HepG2 (cell line): ENCODE measurements around the gene HOMEZ. TPM values are rescaled to one million over a fixed set of nuclear protein-coding genes. Genes with fewer than 3 reads are reported as not detected.

Experiments
- ETV5 ChIP-seq: IDR thresholded peaks from 2 replicates; pipeline ENCODE4 v1.6.1; 2018; ENCODE audit warnings: missing biosample characterization, missing genetic modification reagents, inconsistent platforms, borderline replicate concordance
- JUNB ChIP-seq: sonication (generic); formaldehyde crosslinking; IDR thresholded peaks from 2 replicates; pipeline ENCODE4 v1.8.0; 2022; ENCODE audit warnings: missing genetic modification reagents, mild to moderate bottlenecking, borderline replicate concordance
- KAT8 ChIP-seq: IDR thresholded peaks from 2 replicates; pipeline ENCODE4 v1.6.1; 2016; ENCODE audit warnings: missing genetic modification reagents, missing compliant biosample characterization
- KMT2B ChIP-seq: IDR thresholded peaks from 2 replicates; pipeline ENCODE4 v1.6.1; 2016; ENCODE audit warnings: missing genetic modification reagents, missing compliant biosample characterization
- MIXL1 ChIP-seq: IDR thresholded peaks from 2 replicates; pipeline ENCODE4 v1.6.1; 2016
- MTF1 ChIP-seq: sonication (generic); formaldehyde crosslinking; IDR thresholded peaks from 2 replicates; pipeline ENCODE4 v1.5.0; 2020; ENCODE audit warnings: missing genetic modification reagents
- MTF2 ChIP-seq: sonication (generic); formaldehyde crosslinking; IDR thresholded peaks from 2 replicates; pipeline ENCODE4 v1.5.0; 2020; ENCODE audit warnings: missing genetic modification reagents, borderline replicate concordance
- NONO ChIP-seq, 2 experiments: fragments of 450-650 bp in 1 of 2; sonication (generic) in 1 of 2; formaldehyde crosslinking in 1 of 2; IDR thresholded peaks in 1 of 2; conservative IDR thresholded peaks in 1 of 2; 2 replicates each; pipeline versions ENCODE4 v1.6.1 to v1.8.0; 2017 to 2022; ENCODE audit warnings: mild to moderate bottlenecking in 1 of 2, missing genetic modification reagents in 1 of 2, moderate library complexity in 1 of 2
- NR2C2 ChIP-seq: sonication (generic); formaldehyde crosslinking; IDR thresholded peaks from 2 replicates; pipeline ENCODE4 v1.4.0; 2020; ENCODE audit warnings: missing genetic modification reagents, mild to moderate bottlenecking, moderate library complexity, borderline replicate concordance
- RORA ChIP-seq: sonication (generic); formaldehyde crosslinking; IDR thresholded peaks from 2 replicates; pipeline ENCODE4 v1.5.0; 2020; ENCODE audit warnings: mild to moderate bottlenecking, missing genetic modification reagents, moderate library complexity
- SCMH1 ChIP-seq: sonication (generic); formaldehyde crosslinking; IDR thresholded peaks from 2 replicates; pipeline ENCODE4 v1.9.0; 2021; ENCODE audit warnings: missing genetic modification reagents, mild to moderate bottlenecking, borderline replicate concordance
- ZNF230 ChIP-seq: sonication (generic); formaldehyde crosslinking; IDR thresholded peaks from 2 replicates; pipeline ENCODE4 v1.4.0; 2020; ENCODE audit warnings: mild to moderate bottlenecking, missing genetic modification reagents
- ZNF264 ChIP-seq: sonication (generic); formaldehyde crosslinking; IDR thresholded peaks from 2 replicates; pipeline ENCODE4 v1.4.0; 2020; ENCODE audit warnings: missing genetic modification reagents
- ZNF552 ChIP-seq: sonication (generic); formaldehyde crosslinking; IDR thresholded peaks from 2 replicates; pipeline ENCODE4 v1.9.0; 2022; ENCODE audit warnings: missing genetic modification reagents, mild to moderate bottlenecking, borderline replicate concordance
- ZNF564 ChIP-seq: sonication (generic); formaldehyde crosslinking; IDR thresholded peaks from 2 replicates; pipeline ENCODE4 v1.8.1; 2023; ENCODE audit warnings: mild to moderate bottlenecking, missing genetic modification reagents
- ZNF850 ChIP-seq: sonication (generic); formaldehyde crosslinking; conservative IDR thresholded peaks from 2 replicates; pipeline ENCODE4 v1.9.0; 2021; ENCODE audit warnings: mild to moderate bottlenecking, missing genetic modification reagents
- polyA plus RNA-seq, 8 experiments: library from polyadenylated mRNA; depleted of rRNA in 3 of 8; stranded (reverse) in 7 of 8; unstranded in 1 of 8; fragments of >200 nt; fragmentation: Illumina TruSeq in 4 of 8; extraction: Trizol in 4 of 8; gene quantifications; 2 replicates each; pipeline versions ENCODE4 v1.2.1 to v1.2.3, GENCODE V29; 2011 to 2016; ENCODE audit warnings: low read depth in 4 of 8, missing spikeins in 1 of 8, mixed read lengths in 1 of 8; ENCODE audit not compliant: insufficient read depth in 1 of 8
- total RNA-seq, 5 experiments: library from RNA; depleted of rRNA; stranded (reverse); fragments of >200 nt; fragmentation: Illumina TruSeq; extraction: Trizol; gene quantifications; 2 replicates each; pipeline ENCODE4 v1.2.3, GENCODE V29; 2016; ENCODE audit warnings: low read depth in 1 of 5
- TF ChIP-seq, protein P1 (sequence below): sonication (generic); formaldehyde crosslinking; IDR thresholded peaks from 2 replicates; pipeline ENCODE4 v1.5.0; 2020; ENCODE audit warnings: mild to moderate bottlenecking, missing genetic modification reagents, moderate library complexity
- TF ChIP-seq, protein P2 (sequence below): sonication (generic); formaldehyde crosslinking; IDR thresholded peaks from 2 replicates; pipeline ENCODE4 v1.9.0; 2021; ENCODE audit warnings: mild to moderate bottlenecking, missing genetic modification reagents
- TF ChIP-seq, protein P3 (sequence below): sonication (generic); formaldehyde crosslinking; IDR thresholded peaks from 2 replicates; pipeline ENCODE4 v1.4.0; 2020; ENCODE audit warnings: missing genetic modification reagents
- TF ChIP-seq, protein P4 (sequence below): IDR thresholded peaks from 2 replicates; pipeline ENCODE4 v1.6.1; 2012; ENCODE audit warnings: inconsistent platforms

The HOMEZ gene
- total and polyA plus RNA-seq, 2 of the 13 experiments (the other 11 are each of a cell fraction or from before 2014, with no cell fraction given) = 14.5 to 31.8 TPM

DNA sequence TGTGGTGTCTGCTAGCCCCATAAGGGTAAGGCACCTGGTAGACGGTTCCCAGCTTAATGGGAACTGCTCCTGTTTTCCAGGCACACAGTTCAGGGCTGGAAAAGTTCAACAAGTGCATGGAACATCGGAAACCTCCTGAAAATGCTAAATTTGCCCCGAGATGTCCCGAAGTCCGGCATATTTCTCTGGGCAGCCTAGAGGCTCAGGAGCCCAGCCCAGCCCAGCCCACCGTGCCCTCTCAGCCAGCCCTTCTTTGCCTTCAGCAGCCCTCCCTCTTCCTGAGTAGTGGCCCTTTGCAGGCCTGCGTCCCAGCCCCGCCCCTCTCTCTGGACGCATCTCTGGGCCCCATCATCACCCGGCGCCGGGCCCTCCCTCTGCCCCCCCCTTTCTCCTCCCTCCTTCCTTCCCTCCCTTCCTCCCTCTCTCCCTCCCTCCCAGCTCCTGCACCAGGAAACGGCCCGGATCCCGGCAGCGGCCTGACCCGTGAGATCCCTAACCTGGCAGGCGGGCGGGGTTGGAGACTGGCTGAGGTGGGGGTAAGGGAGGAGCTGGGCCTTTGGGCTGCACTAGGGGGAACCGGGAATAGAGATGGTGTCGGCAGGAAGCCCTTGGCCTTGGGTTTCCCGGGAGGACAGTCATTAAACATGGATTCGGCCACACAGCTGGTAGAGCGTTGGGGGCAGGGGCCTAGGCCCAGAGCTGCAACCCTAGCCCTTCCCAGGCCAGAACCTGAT lies 20.6 kb upstream of the HOMEZ start, which contains the start of gene BCL2L2 (continued):
- TF ChIP-seq, protein P1, sequence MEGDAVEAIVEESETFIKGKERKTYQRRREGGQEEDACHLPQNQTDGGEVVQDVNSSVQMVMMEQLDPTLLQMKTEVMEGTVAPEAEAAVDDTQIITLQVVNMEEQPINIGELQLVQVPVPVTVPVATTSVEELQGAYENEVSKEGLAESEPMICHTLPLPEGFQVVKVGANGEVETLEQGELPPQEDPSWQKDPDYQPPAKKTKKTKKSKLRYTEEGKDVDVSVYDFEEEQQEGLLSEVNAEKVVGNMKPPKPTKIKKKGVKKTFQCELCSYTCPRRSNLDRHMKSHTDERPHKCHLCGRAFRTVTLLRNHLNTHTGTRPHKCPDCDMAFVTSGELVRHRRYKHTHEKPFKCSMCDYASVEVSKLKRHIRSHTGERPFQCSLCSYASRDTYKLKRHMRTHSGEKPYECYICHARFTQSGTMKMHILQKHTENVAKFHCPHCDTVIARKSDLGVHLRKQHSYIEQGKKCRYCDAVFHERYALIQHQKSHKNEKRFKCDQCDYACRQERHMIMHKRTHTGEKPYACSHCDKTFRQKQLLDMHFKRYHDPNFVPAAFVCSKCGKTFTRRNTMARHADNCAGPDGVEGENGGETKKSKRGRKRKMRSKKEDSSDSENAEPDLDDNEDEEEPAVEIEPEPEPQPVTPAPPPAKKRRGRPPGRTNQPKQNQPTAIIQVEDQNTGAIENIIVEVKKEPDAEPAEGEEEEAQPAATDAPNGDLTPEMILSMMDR = peak; percentile 54
- TF ChIP-seq ZNF850 (CRISPR knock-in tag) (no peak), RORA (no peak), NONO (IDR thresholded peaks at IDR 0.05) (peak; percentile 81; the same call in 1 of the 2 replicates), NONO (CRISPR knock-in tag; conservative IDR thresholded peaks at IDR 0.05) (no peak), MIXL1 (CRISPR knock-in tag) (peak; percentile 77), MTF1 (CRISPR knock-in tag) (no peak), ZNF564 (CRISPR knock-in tag) (no peak), ZNF230 (CRISPR knock-in tag) (peak; percentile 94), ZNF552 (peak; percentile 81), KAT8 (CRISPR knock-in tag) (peak; percentile 99), SCMH1 (CRISPR knock-in tag) (no peak), MTF2 (CRISPR knock-in tag) (no peak), ZNF264 (CRISPR knock-in tag) (peak; percentile 82), NR2C2 (CRISPR knock-in tag) (peak; percentile 87), ETV5 (CRISPR knock-in tag) (peak; percentile 69), JUNB (CRISPR knock-in tag) (no peak), KMT2B (CRISPR knock-in tag) (peak; percentile 91)
- TF ChIP-seq, protein P2, sequence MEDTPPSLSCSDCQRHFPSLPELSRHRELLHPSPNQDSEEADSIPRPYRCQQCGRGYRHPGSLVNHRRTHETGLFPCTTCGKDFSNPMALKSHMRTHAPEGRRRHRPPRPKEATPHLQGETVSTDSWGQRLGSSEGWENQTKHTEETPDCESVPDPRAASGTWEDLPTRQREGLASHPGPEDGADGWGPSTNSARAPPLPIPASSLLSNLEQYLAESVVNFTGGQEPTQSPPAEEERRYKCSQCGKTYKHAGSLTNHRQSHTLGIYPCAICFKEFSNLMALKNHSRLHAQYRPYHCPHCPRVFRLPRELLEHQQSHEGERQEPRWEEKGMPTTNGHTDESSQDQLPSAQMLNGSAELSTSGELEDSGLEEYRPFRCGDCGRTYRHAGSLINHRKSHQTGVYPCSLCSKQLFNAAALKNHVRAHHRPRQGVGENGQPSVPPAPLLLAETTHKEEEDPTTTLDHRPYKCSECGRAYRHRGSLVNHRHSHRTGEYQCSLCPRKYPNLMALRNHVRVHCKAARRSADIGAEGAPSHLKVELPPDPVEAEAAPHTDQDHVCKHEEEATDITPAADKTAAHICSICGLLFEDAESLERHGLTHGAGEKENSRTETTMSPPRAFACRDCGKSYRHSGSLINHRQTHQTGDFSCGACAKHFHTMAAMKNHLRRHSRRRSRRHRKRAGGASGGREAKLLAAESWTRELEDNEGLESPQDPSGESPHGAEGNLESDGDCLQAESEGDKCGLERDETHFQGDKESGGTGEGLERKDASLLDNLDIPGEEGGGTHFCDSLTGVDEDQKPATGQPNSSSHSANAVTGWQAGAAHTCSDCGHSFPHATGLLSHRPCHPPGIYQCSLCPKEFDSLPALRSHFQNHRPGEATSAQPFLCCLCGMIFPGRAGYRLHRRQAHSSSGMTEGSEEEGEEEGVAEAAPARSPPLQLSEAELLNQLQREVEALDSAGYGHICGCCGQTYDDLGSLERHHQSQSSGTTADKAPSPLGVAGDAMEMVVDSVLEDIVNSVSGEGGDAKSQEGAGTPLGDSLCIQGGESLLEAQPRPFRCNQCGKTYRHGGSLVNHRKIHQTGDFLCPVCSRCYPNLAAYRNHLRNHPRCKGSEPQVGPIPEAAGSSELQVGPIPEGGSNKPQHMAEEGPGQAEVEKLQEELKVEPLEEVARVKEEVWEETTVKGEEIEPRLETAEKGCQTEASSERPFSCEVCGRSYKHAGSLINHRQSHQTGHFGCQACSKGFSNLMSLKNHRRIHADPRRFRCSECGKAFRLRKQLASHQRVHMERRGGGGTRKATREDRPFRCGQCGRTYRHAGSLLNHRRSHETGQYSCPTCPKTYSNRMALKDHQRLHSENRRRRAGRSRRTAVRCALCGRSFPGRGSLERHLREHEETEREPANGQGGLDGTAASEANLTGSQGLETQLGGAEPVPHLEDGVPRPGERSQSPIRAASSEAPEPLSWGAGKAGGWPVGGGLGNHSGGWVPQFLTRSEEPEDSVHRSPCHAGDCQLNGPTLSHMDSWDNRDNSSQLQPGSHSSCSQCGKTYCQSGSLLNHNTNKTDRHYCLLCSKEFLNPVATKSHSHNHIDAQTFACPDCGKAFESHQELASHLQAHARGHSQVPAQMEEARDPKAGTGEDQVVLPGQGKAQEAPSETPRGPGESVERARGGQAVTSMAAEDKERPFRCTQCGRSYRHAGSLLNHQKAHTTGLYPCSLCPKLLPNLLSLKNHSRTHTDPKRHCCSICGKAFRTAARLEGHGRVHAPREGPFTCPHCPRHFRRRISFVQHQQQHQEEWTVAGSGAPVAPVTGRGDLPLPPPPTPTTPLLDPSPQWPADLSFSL = peak; percentile 72
- TF ChIP-seq, protein P3, sequence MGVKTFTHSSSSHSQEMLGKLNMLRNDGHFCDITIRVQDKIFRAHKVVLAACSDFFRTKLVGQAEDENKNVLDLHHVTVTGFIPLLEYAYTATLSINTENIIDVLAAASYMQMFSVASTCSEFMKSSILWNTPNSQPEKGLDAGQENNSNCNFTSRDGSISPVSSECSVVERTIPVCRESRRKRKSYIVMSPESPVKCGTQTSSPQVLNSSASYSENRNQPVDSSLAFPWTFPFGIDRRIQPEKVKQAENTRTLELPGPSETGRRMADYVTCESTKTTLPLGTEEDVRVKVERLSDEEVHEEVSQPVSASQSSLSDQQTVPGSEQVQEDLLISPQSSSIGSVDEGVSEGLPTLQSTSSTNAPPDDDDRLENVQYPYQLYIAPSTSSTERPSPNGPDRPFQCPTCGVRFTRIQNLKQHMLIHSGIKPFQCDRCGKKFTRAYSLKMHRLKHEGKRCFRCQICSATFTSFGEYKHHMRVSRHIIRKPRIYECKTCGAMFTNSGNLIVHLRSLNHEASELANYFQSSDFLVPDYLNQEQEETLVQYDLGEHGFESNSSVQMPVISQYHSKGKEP (CRISPR knock-in tag) = 0 out of 2 replicates have a peak, but pooled peaks have one; percentile 81
- TF ChIP-seq, protein P4, sequence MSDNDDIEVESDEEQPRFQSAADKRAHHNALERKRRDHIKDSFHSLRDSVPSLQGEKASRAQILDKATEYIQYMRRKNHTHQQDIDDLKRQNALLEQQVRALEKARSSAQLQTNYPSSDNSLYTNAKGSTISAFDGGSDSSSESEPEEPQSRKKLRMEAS = no peak
